ENCODE data around the gene ABCA2. TPM values are rescaled to one million over a fixed set of nuclear protein-coding genes. Genes with fewer than 3 reads are reported as not detected.
A peak's percentile ranks its signal among the peaks of the same experiment; 100 is the strongest.

Gene ABCA2
- total and polyA plus RNA-seq, 9 of the 15 experiments (the other 6 are each of a cell fraction or from before 2014, with no cell fraction given), result 0.69 to 16.3 (median 6.1) TPM; not detected in 2

- FAIRE-seq, result no peak
- intact Hi-C loops (cut with micrococcal nuclease), result no loop called here
Measured at GRCh38 chr9:137073992-137074399, 46.0 kb upstream of the ABCA2 start.

More at GRCh38 chr9:137073992-137074399, 46.0 kb upstream of the ABCA2 start:
- WGBS (ENCODE audit: insufficient coverage, low coverage, missing lambda C conversion rate), result 64% methylated on average over 7 of the region's 8 CpGs
- in situ Hi-C loops (cut with MboI), result no loop called here
- no peaks in the 10 kb centered on the region for H3K27me3 ChIP-seq (ENCODE audit: control insufficient read depth in 2 of 2, insufficient read depth in 2 of 2, low read length in 2 of 2)
- ATAC-seq (no peak), DNase-seq (ENCODE audit: extremely low read depth in 1 of 4, low spot score in 3 of 4) (no peak)
- H3K4me3 ChIP-seq, result no peak overlapping the region
- no peaks in the 10 kb centered on the region for H3K9me3 ChIP-seq (replicated peaks; ENCODE audit: control insufficient read depth, insufficient read depth, low read depth, low read length)
- H3K9me1 ChIP-seq (ENCODE audit: control insufficient read depth, insufficient read depth, low read length), result no peaks in the 10 kb centered on the region
- POLR2A ChIA-PET, result interaction anchor here (1.3 kb wide), 1 partner anchor 12 kb away, joined by 3 read pairs; the partner anchor contains the start of gene MAN1B1
- CTCF ChIA-PET (ENCODE audit: low intra/inter-chr PET ratio), result no interaction called here
- BruUV-seq (replicated peaks), result no TSS peak
- TF ChIP-seq COPS2 (conservative IDR thresholded peaks at IDR 0.05) (no peak), KAT8 (IDR thresholded peaks at IDR 0.05; ENCODE audit: low read depth) (no peak), ZKSCAN1 (IDR thresholded peaks at IDR 0.05; ENCODE audit: low read depth, low read length) (peak; percentile 88), IRF9 (tag; IDR thresholded peaks at IDR 0.05) (no peak), TBL1XR1 (IDR thresholded peaks at IDR 0.05; ENCODE audit: low read length in 2 of 2) (no peak), ZNF3 (CRISPR knock-in tag; IDR thresholded peaks at IDR 0.05) (peak; percentile 76), BCOR (IDR thresholded peaks at IDR 0.05) (0 out of 2 replicates have a peak, but pooled peaks have one; percentile 25), USF1 (CRISPR knock-in tag; IDR thresholded peaks at IDR 0.05) (no peak), HMG20B (CRISPR knock-in tag; IDR thresholded peaks at IDR 0.05) (no peak), ZBTB33 (CRISPR knock-in tag; IDR thresholded peaks at IDR 0.05) (peak; percentile 69; the same call in 1 of the 2 replicates), SMC3 (conservative IDR thresholded peaks at IDR 0.05; ENCODE audit: insufficient read depth, low read depth, low read length) (no peak), IFI16 (CRISPR knock-in tag; IDR thresholded peaks at IDR 0.05) (no peak), POLR3G (IDR thresholded peaks at IDR 0.05; ENCODE audit: extremely low read depth, insufficient read length, insufficient replicate concordance) (no peak), ZNF24 (IDR thresholded peaks at IDR 0.05) (peak; percentile 55), PATZ1 (CRISPR knock-in tag; IDR thresholded peaks at IDR 0.05; ENCODE audit: borderline replicate concordance) (no peak), ZNF134 (CRISPR knock-in tag; conservative IDR thresholded peaks at IDR 0.05) (no peak)
- H3K4me1 ChIP-seq (replicated peaks in 1 of 2; ENCODE audit: control insufficient read depth in 2 of 2, insufficient read depth in 2 of 2, low read length in 2 of 2), result peaks cover 30 to 76% of the 10 kb centered on the region in 2 experiments
- H3K36me3 ChIP-seq (ENCODE audit: control insufficient read depth, insufficient read depth, low read length), result peaks cover 6% of the 10 kb centered on the region; the same call in 1 of the 3 replicates
- H2AFZ ChIP-seq (ENCODE audit: low read depth, low read length), result no peak overlapping the region
- H4K20me1 ChIP-seq (replicated peaks; ENCODE audit: control insufficient read depth, insufficient read depth, low read length), result 0 out of 2 replicates have a peak, but pooled peaks cover 4% of the 10 kb centered on the region
- H3K4me2 ChIP-seq (ENCODE audit: insufficient read depth, low read length), result no peak overlapping the region
- H3K79me2 ChIP-seq (ENCODE audit: control insufficient read depth, insufficient read depth, low read length), result peaks cover 21% of the 10 kb centered on the region
- peak overlapping the region in 1 of 2 experiments; percentile 65; a peak in 2 of 4 replicates for H3K9ac ChIP-seq (ENCODE audit: insufficient read depth in 1 of 2, low read depth in 2 of 2, low read length in 2 of 2)
- peak overlapping the region; percentile 61; the same call in 2 of the 3 replicates for H3K27ac ChIP-seq (ENCODE audit: extremely low read depth, low read depth, low read length)
